ENCODE measurements around the gene INO80B. TPM values are rescaled to one million over a fixed set of nuclear protein-coding genes. Genes with fewer than 3 reads are reported as not detected.
A peak's percentile ranks its signal among the peaks of the same experiment; 100 is the strongest.

INO80B gene
- total RNA-seq, 1 donor from 2014 or later: 38.4 TPM

DNA sequence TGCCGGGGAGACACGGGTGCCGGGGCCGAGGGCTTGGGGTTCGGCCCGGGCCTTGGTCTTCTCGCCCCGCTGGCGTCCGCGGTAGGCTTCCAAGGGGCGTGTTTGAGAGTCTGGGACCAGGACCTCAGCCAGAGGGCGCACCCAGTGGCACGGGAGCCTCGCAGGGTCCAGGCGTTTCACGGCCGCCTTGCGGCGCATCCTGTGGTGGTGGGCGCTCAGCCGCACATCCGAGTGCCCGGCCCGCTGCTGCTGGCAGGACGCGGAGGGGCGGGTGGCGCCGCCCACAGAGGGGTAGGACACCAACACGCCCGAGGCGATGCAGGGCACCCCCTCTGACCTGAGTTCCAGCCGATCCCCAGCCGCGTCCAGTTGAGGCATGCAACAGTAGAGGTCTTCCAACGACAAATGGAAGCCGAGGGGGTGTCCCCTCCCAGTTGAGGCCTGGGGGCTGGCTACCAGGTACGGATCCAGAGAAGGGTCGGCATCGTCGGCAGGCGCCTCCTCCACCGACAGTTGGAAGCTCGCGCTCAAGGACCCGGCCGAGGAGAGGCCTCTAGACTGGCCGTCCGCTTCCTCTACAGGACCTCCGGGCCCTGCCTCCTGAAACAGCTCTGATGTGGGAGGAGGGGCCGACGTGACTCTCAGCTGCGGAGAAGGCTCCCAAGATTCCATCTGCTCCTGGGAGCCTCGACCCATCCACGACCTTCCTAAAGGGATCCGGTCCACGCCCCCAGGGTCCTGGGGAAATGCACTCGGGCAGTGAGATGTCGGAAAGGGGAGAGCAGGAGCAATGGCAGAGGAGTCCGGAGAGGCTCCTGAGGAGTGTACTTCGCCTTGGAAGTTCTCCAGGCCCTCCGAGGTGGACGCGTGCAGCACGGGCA, 39.8 kb upstream of the INO80B start:
- H3K4me3 ChIP-seq: peak overlapping the region; percentile 66
- H3K27ac ChIP-seq: peak overlapping the region; percentile 36
- intact Hi-C loops (cut with DNase I): no loop called here
- H3K36me3 ChIP-seq: no peaks in the 10 kb centered on the region
- H3K4me1 ChIP-seq: peaks cover 31% of the 10 kb centered on the region
- H3K27me3 ChIP-seq (ENCODE audit: low read depth): peaks cover 11% of the 10 kb centered on the region
- TF ChIP-seq, protein P1, sequence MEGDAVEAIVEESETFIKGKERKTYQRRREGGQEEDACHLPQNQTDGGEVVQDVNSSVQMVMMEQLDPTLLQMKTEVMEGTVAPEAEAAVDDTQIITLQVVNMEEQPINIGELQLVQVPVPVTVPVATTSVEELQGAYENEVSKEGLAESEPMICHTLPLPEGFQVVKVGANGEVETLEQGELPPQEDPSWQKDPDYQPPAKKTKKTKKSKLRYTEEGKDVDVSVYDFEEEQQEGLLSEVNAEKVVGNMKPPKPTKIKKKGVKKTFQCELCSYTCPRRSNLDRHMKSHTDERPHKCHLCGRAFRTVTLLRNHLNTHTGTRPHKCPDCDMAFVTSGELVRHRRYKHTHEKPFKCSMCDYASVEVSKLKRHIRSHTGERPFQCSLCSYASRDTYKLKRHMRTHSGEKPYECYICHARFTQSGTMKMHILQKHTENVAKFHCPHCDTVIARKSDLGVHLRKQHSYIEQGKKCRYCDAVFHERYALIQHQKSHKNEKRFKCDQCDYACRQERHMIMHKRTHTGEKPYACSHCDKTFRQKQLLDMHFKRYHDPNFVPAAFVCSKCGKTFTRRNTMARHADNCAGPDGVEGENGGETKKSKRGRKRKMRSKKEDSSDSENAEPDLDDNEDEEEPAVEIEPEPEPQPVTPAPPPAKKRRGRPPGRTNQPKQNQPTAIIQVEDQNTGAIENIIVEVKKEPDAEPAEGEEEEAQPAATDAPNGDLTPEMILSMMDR (IDR thresholded peaks at IDR 0.05): peak; percentile 45
- DNase-seq (peak; percentile 66), ATAC-seq (peak; percentile 81 to 87)
- H3K9me3 ChIP-seq: no peaks in the 10 kb centered on the region

- peak overlapping the region; percentile 36 for H3K27ac ChIP-seq
- ATAC-seq (peak; percentile 9 to 25), DNase-seq (no peak)
- peak overlapping the region; percentile 66 for H3K4me3 ChIP-seq
- H3K27me3 ChIP-seq (ENCODE audit: low read depth): peaks cover 11% of the 10 kb centered on the region
- TF ChIP-seq, protein P1 (IDR thresholded peaks at IDR 0.05): no peak
- H3K9me3 ChIP-seq: no peaks in the 10 kb centered on the region
- intact Hi-C loops (cut with DNase I): no loop called here
- peaks cover 38% of the 10 kb centered on the region for H3K4me1 ChIP-seq
- H3K36me3 ChIP-seq: no peaks in the 10 kb centered on the region
Observed at GRCh38 chr2:74415762-74416395, 39.0 kb upstream of the INO80B start.

GRCh38 chr2:74416778-74417177, 38.1 kb upstream of the INO80B start:
- TF ChIP-seq, protein P1 (IDR thresholded peaks at IDR 0.05): no peak
- Histone ChIP-seq H3K27me3 (ENCODE audit: low read depth) (peaks cover 11% of the 10 kb centered on the region), H3K36me3 (no peaks in the 10 kb centered on the region), H3K4me3 (no peak overlapping the region), H3K27ac (no peak overlapping the region), H3K9me3 (no peaks in the 10 kb centered on the region), H3K4me1 (peaks cover 42% of the 10 kb centered on the region)
- DNase-seq (no peak), ATAC-seq (no peak)
- intact Hi-C loops (cut with DNase I): no loop called here

GRCh38 chr2:74417197-74417596, 37.7 kb upstream of the INO80B start:
- Histone ChIP-seq H3K36me3 (no peaks in the 10 kb centered on the region), H3K4me1 (peaks cover 46% of the 10 kb centered on the region), H3K4me3 (no peak overlapping the region), H3K27me3 (ENCODE audit: low read depth) (peaks cover 11% of the 10 kb centered on the region), H3K9me3 (no peaks in the 10 kb centered on the region), H3K27ac (no peak overlapping the region)
- ATAC-seq: no peak
- DNase-seq: no peak
- TF ChIP-seq, protein P1 (IDR thresholded peaks at IDR 0.05): no peak
- intact Hi-C loops (cut with DNase I): no loop called here

DNA sequence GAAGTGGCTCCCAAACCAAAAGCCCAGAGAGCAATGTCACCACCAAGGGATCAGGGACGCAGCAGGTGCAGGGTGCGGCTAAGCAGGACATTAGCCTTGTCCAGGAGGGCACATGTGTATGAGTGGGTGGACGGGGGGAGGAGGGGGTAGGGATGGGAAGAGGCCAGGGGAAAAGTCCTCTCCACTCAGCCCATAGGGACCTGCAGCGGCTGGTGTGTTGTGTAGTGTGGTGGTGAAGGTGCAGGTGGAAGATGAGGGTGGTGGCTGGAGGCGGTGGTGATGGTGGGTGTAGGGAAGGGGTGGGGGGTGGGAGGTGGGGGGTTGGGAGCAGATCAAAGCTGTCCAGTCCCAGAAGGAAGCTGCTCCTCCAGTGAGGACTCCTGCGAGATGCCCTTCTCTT, 37.1 kb upstream of the INO80B start:
- Histone ChIP-seq H3K4me1 (peaks cover 48% of the 10 kb centered on the region), H3K4me3 (no peak overlapping the region), H3K9me3 (no peaks in the 10 kb centered on the region), H3K27ac (no peak overlapping the region), H3K27me3 (ENCODE audit: low read depth) (peaks cover 11% of the 10 kb centered on the region), H3K36me3 (no peaks in the 10 kb centered on the region)
- intact Hi-C loops (cut with DNase I): no loop called here
- TF ChIP-seq, protein P1 (IDR thresholded peaks at IDR 0.05): no peak
- DNase-seq (no peak), ATAC-seq (no peak)

Data from lower lobe of right lung (tissue), 2 donors.